Fibroblast of pulmonary artery (primary cell): ENCODE measurements around the gene ADAMTS2.

Source experiments
- DNase-seq: peaks from one replicate; pipeline ENCODE4 v3.0.0-alpha.2; 2010; ENCODE audit warnings: low read depth
- H3K4me3 ChIP-seq: replicated peaks from 2 replicates; pipeline ENCODE4 v1.5.1; 2011; ENCODE audit warnings: low read depth, mild to moderate bottlenecking, control low read depth, low read length, moderate library complexity
- TF ChIP-seq, protein P1 (sequence below): IDR thresholded peaks from 2 replicates; pipeline ENCODE4 v1.5.1; 2011; ENCODE audit warnings: mild to moderate bottlenecking, control low read depth, low read length, inconsistent platforms; ENCODE audit errors: missing control alignments

The ADAMTS2 gene

DNA sequence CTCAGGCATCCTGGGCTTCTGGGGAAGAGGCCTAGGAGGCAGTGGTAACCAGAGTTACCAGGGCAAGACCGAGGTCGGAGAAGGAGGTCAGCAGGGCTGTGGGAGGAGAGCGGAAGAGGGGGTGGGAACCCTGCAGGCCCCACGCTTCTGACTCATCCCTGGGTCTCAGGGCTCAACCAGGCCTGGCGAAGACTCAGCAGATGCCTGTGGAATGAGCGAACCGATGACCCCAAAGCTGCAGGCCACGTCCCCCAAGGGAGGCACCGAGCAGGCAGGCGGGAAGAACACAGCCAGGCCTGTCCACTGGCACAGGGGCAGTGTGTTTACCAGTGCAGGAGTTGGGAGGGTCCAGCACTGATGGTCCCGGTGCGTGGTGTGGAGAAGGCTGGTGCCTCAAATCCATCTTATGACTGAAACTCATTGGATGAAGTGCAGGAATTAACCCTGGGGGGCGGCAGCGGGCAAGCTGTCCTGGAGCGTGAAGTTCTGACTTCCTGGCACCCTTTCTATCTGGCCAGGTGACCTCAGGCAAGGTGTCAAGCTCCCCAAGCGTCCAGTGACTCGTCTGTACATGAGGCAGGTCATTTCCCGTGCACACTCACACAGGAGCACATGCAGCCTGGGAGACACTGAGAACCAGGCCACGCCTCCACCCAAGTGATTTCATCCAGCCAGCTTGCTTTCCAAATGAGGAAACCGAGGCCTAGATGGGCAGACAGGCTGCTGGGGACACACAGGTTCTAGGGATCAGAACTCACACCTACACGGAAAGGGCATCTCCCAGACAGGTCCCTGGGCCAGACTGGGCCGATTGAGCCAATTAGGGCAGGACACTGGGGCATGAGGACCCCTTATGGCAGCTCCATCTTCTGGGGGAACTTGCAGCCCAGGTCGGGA lies 69.1 kb downstream of the ADAMTS2 start:
- no peak overlapping the region for H3K4me3 ChIP-seq
- DNase-seq = peak; percentile 97
- TF ChIP-seq, protein P1, sequence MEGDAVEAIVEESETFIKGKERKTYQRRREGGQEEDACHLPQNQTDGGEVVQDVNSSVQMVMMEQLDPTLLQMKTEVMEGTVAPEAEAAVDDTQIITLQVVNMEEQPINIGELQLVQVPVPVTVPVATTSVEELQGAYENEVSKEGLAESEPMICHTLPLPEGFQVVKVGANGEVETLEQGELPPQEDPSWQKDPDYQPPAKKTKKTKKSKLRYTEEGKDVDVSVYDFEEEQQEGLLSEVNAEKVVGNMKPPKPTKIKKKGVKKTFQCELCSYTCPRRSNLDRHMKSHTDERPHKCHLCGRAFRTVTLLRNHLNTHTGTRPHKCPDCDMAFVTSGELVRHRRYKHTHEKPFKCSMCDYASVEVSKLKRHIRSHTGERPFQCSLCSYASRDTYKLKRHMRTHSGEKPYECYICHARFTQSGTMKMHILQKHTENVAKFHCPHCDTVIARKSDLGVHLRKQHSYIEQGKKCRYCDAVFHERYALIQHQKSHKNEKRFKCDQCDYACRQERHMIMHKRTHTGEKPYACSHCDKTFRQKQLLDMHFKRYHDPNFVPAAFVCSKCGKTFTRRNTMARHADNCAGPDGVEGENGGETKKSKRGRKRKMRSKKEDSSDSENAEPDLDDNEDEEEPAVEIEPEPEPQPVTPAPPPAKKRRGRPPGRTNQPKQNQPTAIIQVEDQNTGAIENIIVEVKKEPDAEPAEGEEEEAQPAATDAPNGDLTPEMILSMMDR = no peak

DNA sequence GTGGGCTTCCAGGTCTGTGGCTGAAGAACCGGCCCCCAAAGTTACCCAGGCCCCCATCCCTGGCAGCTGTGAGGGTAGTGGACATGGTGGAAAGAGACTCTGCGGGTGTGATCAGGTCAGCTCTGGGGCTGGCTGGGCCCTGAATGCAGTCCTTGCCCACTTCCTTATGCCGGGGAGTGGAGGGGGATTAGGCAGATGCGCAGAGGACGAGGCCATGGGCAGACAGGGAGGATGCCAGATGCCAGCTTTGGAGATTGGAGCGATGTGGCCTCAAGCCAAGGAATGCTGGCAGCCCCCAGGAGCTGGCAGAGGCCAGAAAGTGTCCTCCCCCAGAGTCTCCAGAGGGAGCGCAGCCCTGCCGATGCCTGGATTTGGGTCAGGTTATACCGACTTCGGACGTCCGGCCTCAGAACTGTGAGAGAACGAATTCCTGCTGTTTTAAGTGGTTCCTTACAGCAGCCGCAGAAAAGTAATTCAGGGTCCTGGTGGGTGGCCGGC lies 69.8 kb downstream of the ADAMTS2 start:
- no peak for DNase-seq
- TF ChIP-seq, protein P1 = no peak
- no peak overlapping the region for H3K4me3 ChIP-seq

DNA sequence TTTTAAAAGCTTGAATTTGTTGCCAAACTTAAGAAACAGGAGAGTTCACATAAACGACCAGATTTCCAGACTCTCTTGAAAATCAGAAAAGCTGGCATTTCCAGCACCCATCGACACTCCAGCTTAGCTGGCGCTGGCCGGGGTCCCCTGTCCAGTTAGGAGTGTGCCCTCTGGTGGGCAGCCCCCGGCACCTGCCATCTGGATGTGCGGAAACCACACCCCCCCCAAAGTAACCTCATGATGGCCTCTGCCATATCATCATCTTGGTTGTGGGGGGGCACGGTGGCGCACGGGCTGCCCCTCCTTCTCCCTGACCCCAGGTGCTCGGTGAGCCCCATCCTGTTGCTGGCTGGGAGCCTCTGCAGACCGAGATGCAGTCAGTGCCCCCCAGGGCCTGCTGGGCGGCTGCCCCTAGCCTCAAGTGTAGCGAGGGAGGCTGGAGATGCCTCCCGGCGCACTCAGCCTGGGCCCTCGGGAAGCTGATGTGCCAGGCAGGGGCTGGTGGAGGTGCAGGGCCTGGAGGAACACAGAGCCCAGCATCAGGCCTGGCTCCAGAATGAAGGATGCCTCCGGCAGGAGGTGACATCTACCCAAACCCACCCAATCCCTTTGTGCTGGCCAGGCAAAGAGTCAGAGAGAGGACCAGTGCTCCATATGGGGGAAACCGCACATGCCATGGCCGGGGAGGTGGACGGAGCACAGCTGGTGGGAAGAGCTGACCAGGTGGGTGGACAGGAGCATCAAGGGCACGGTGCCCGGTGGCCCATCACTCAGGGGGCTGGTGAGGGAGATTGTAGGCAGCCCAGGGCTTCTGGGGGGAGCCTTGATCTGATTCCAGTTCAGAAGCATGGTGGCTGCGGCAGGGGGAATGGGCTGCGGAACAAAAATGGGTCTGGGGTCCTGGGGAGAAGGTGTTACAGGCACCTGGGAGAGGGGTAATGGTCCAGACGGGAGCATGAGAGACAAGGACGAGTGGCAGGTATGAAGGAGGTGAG lies 70.6 kb downstream of the ADAMTS2 start:
- TF ChIP-seq, protein P1 = peak; percentile 14
- no peak for DNase-seq
- H3K4me3 ChIP-seq = no peak overlapping the region

GRCh38 chr5:179273441-179274145 lies 71.7 kb downstream of the ADAMTS2 start:
- TF ChIP-seq, protein P1 = no peak
- H3K4me3 ChIP-seq = no peak overlapping the region
- no peak for DNase-seq

DNA sequence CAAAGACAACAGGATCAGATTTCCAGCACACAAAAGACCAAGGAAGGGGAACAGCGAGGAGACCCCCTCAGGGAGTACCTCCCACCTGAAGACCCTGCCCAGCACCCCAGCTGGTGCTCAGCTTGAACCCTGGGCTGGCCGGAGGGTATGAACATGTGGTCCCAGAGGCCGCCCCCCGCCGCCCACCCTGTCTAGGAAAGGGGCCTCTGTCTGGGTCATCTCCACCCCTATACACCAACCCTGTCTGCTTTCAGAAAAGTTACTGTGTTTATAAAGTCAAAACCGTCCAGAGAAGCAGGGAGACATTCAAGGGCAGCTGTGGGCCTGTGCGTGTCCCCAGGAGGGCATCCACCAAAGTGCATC lies 72.2 kb downstream of the ADAMTS2 start:
- TF ChIP-seq, protein P1 = no peak
- H3K4me3 ChIP-seq = no peak overlapping the region
- DNase-seq = no peak

GRCh38 chr5:179272326-179273072 lies 72.8 kb downstream of the ADAMTS2 start:
- no peak for DNase-seq
- H3K4me3 ChIP-seq = no peak overlapping the region
- TF ChIP-seq, protein P1 = no peak
